Nephron (organoid): Measurements from ENCODE around the gene ZDHHC14.
A peak's percentile ranks its signal among the peaks of the same experiment; 100 is the strongest.

ENCODE experiments used
- H3K27ac Mint-ChIP-seq, 3 experiments: 2 replicates each; pipeline ENCODE4 v1.8.0; 2020; ENCODE audit warnings: mixed read lengths in 3 of 3, mild to moderate bottlenecking in 2 of 3, moderate library complexity in 1 of 3
- H3K27me3 Mint-ChIP-seq: 2 replicates; pipeline ENCODE4 v1.8.0; 2021; ENCODE audit warnings: low read depth, mild to moderate bottlenecking, moderate library complexity, mixed read lengths
- H3K36me3 Mint-ChIP-seq: 2 replicates; pipeline ENCODE4 v1.8.0; 2020; ENCODE audit warnings: low read depth, mixed read lengths
- H3K4me1 Mint-ChIP-seq: 2 replicates; pipeline ENCODE4 v1.8.0; 2020; ENCODE audit warnings: mixed read lengths
- H3K4me3 Mint-ChIP-seq, 3 experiments: 2 replicates each; pipeline ENCODE4 v1.8.0; 2020; ENCODE audit warnings: mild to moderate bottlenecking in 3 of 3, mixed read lengths in 3 of 3, moderate library complexity in 2 of 3
- H3K9me3 Mint-ChIP-seq: 2 replicates; pipeline ENCODE4 v1.8.0; 2020; ENCODE audit warnings: mixed read lengths
- TF ChIP-seq, protein P1 (sequence below), 3 experiments: fragments of 200-600 bp; sonication (generic); IDR thresholded peaks; one replicate each; pipeline ENCODE4 v1.5.0; 2021; ENCODE audit warnings: antibody characterized with exemption in 3 of 3; ENCODE audit not compliant: unreplicated experiment in 3 of 3

The ZDHHC14 gene

DNA sequence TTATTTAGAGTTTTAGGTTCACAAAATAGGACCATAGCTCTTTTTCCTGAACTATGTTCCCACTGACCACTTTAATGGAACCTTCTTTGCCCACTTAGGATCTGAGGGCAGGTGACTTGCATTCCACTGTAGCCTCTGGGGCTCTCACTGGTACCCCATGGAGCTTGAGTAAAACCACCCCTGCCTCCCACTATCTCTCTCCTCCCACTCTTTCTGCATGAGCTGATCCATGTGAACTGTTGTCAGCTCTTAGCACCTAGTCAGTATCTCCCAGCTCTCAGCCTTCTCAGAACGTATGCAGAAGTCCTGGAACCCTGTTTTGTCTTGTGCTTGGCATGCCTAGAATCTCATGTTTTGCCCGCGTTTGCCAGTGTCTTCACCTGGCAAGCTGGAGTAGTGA lies 241.4 kb downstream of the ZDHHC14 start:
- Mint-ChIP-seq H3K4me1 (peaks cover 33% of the 10 kb centered on the region), H3K27ac (no peak overlapping the region), H3K9me3 (no peaks in the 10 kb centered on the region), H3K36me3 (no peaks in the 10 kb centered on the region), H3K27me3 (no peaks in the 10 kb centered on the region), H3K4me3 (no peak overlapping the region)
- TF ChIP-seq, protein P1, sequence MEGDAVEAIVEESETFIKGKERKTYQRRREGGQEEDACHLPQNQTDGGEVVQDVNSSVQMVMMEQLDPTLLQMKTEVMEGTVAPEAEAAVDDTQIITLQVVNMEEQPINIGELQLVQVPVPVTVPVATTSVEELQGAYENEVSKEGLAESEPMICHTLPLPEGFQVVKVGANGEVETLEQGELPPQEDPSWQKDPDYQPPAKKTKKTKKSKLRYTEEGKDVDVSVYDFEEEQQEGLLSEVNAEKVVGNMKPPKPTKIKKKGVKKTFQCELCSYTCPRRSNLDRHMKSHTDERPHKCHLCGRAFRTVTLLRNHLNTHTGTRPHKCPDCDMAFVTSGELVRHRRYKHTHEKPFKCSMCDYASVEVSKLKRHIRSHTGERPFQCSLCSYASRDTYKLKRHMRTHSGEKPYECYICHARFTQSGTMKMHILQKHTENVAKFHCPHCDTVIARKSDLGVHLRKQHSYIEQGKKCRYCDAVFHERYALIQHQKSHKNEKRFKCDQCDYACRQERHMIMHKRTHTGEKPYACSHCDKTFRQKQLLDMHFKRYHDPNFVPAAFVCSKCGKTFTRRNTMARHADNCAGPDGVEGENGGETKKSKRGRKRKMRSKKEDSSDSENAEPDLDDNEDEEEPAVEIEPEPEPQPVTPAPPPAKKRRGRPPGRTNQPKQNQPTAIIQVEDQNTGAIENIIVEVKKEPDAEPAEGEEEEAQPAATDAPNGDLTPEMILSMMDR (IDR thresholded peaks at IDR 0.05; ENCODE audit: unreplicated experiment in 3 of 3) = no peak

DNA sequence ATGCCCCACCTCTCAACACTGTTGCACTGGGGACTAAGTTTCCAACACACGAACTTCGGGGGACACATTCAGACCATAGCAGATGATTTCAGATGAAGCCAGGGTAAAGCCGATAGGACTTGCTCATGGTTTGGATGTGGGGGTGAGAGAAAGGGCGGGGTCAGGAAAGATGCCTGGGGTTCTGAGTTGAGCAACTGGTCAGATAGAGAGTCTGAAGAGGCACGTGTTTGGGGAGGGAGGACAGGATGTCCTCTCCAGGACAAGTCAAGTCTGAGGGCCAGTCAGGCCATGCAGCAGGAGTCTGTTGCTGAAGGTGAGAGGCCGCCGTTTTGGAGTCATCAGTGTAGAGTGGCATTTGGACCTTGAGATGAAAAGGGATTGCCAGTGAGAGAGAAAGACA lies 244.1 kb downstream of the ZDHHC14 start:
- Mint-ChIP-seq H3K4me3 (no peak overlapping the region), H3K27me3 (no peaks in the 10 kb centered on the region), H3K36me3 (no peaks in the 10 kb centered on the region), H3K27ac (no peak overlapping the region), H3K4me1 (peaks cover 33% of the 10 kb centered on the region), H3K9me3 (no peaks in the 10 kb centered on the region)
- TF ChIP-seq, protein P1 (IDR thresholded peaks at IDR 0.05; ENCODE audit: unreplicated experiment in 3 of 3) = no peak

DNA sequence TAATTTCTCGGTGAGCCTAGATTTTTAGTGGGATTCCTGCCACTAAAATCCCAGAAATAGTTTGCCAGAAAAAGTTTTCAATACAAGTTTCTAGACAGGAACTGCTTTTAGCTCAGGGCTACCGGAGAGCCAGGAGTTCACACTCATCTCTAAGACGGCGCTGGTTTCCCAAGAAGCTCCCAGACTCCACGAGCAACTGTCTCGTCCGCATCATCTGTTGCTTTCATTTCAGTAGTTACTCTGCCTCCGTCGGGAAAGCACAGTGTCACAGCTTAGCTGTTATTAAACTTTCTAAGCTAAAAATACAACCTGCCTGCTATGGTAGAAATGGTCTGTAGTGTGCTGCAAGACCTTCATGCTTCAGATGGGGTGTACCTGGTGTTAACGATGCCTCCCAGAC lies 244.8 kb downstream of the ZDHHC14 start:
- Mint-ChIP-seq H3K4me1 (peaks cover 33% of the 10 kb centered on the region), H3K27me3 (no peaks in the 10 kb centered on the region), H3K9me3 (no peaks in the 10 kb centered on the region), H3K27ac (no peak overlapping the region), H3K36me3 (no peaks in the 10 kb centered on the region), H3K4me3 (no peak overlapping the region)
- TF ChIP-seq, protein P1 (IDR thresholded peaks at IDR 0.05; ENCODE audit: unreplicated experiment in 3 of 3) = no peak

DNA sequence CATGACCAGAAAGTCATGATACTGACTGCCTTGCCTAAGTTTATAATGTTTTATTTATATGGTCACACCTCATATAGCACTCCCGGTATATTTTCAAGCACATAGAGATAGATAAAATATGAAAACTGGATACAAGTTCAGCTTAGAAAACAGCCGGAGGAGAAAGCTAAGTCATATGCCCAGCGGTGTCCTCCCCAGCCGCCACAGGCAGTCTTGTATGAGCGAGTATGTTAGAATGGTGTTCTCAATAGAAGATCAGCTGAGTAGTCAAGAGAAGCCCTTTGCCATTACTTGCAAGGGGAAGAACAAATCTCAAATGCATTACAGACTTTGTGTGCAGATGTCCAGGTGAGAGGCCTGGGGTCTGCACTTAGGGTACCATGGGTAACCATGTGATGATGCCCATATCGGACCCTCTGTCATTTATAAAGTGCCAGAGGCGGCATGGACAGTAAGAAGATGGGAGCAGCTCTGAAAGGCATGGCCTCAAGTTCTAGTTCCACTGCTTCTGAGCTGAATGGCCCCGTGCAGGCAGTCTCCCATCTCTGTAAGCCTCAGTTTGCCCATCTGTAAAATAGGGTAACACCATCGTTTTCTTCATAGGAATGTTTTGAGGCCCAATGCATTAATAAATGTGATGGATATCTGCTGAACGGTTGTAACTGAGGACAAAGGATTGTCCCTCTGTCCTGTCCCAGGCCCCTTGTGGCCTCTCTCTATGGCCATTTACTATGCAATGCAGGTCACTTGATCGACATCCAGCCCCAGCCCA lies 246.4 kb downstream of the ZDHHC14 start:
- Mint-ChIP-seq H3K27me3 (no peaks in the 10 kb centered on the region), H3K4me3 (no peak overlapping the region), H3K9me3 (no peaks in the 10 kb centered on the region), H3K4me1 (peaks cover 26% of the 10 kb centered on the region), H3K27ac (peak overlapping the region in 1 of 3 experiments; percentile 3), H3K36me3 (no peaks in the 10 kb centered on the region)
- TF ChIP-seq, protein P1 (IDR thresholded peaks at IDR 0.05; ENCODE audit: unreplicated experiment in 3 of 3) = no peak

DNA sequence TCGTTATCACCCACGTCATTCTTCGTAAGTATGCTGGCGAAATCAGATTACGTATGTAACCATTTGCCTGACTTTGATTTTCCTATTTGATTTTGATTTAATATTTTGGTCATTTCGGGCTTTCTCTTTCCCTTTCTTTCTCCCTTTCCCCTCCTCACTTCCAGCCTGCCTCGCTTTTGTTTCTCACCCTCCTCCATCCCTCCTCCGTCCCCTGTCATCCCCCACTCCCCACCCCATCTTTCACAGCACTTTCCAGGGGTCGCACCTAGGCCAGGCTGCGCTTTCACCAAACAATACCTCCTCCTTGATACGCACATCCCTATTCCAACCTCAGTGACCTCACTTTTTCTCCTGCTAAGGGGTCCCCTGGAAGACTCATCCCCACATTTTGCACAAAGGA lies 247.5 kb downstream of the ZDHHC14 start:
- TF ChIP-seq, protein P1 (IDR thresholded peaks at IDR 0.05; ENCODE audit: unreplicated experiment in 3 of 3) = no peak
- Mint-ChIP-seq H3K27me3 (no peaks in the 10 kb centered on the region), H3K27ac (no peak overlapping the region), H3K4me3 (no peak overlapping the region), H3K36me3 (no peaks in the 10 kb centered on the region), H3K9me3 (no peaks in the 10 kb centered on the region), H3K4me1 (peaks cover 26% of the 10 kb centered on the region)

DNA sequence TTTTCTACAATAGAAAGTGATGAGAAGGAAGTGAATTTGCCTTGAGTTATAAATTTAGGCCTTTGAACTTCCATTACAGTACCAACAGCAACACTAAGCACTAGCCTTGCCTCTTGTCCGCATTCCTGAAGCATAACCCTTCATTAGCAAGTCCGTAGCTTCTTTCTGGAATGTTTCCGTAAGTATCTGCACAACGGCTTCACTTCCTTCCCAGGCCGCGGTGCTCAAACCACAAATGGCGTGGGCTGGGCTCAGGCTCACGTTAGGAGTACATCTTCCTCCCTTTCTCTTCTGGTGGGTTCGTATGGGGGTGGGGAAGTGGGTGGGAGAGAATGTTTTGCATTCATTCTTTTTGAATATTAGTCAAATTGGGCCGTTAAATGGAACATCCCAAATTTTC lies 248.2 kb downstream of the ZDHHC14 start:
- H3K36me3 Mint-ChIP-seq = no peaks in the 10 kb centered on the region
- TF ChIP-seq, protein P1 (IDR thresholded peaks at IDR 0.05; ENCODE audit: unreplicated experiment in 3 of 3) = no peak
- H3K27ac Mint-ChIP-seq = peak overlapping the region in 1 of 3 experiments; percentile 21
- H3K9me3 Mint-ChIP-seq = no peaks in the 10 kb centered on the region
- H3K27me3 Mint-ChIP-seq = no peaks in the 10 kb centered on the region
- no peak overlapping the region for H3K4me3 Mint-ChIP-seq
- peaks cover 26% of the 10 kb centered on the region for H3K4me1 Mint-ChIP-seq
